ENCODE data around the gene RFTN1.

Gene RFTN1

DNA sequence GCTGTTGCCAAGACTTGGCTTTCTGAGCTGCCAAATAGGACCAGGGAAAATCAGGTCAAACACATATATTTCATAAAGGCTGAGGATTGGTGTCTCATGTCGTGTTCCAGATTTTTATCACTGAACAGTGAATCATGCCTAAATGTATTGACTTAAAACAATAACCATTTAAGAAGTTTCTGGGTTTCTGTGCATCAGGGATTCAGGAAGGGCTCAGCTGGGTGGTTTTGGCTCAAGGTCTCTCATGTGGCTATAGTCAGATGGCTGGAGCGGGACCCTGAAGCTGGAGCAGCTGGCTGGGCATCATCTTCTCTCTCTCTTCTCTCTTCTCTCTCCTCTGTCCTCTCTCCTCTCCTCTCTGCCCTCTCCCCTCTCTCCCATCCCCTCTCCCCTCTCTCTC lies 10.7 kb upstream of the RFTN1 start:
- Histone ChIP-seq H3K36me3 (ENCODE audit: control insufficient read depth, insufficient read depth, low read length) (no peaks in the 10 kb centered on the region), H3K9me3 (ENCODE audit: control insufficient read depth, insufficient read depth, low read length) (no peaks in the 10 kb centered on the region), H3K4me1 (ENCODE audit: control insufficient read depth, insufficient read depth, low read length) (no peaks in the 10 kb centered on the region), H3K9ac (ENCODE audit: low read depth, low read length) (no peak overlapping the region), H3K27me3 (ENCODE audit: control insufficient read depth, insufficient read depth, low read length) (no peaks in the 10 kb centered on the region), H3K4me3 (ENCODE audit: low read depth, low read length) (no peak overlapping the region)

DNA sequence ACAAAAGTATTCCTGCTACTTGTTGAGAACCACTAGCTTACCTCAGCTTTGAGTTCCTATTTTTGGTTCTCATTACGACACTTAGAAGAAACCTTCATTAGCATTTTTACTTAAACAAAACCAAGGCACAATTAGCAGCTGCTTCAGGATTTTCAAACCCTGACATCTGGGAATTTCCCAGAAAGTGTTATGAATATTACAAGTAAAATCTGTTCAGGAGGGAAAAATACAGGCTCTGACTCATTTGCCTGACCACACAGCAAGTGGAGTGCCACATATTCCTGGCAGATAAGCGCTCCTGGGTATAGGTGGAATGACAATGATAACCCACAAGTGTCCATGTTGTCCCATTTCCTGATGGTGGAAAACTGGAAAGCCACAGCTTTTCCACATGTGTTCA lies 10.3 kb upstream of the RFTN1 start:
- Histone ChIP-seq H3K4me1 (ENCODE audit: control insufficient read depth, insufficient read depth, low read length) (no peaks in the 10 kb centered on the region), H3K27me3 (ENCODE audit: control insufficient read depth, insufficient read depth, low read length) (no peaks in the 10 kb centered on the region), H3K9me3 (ENCODE audit: control insufficient read depth, insufficient read depth, low read length) (no peaks in the 10 kb centered on the region), H3K4me3 (ENCODE audit: low read depth, low read length) (no peak overlapping the region), H3K36me3 (ENCODE audit: control insufficient read depth, insufficient read depth, low read length) (no peaks in the 10 kb centered on the region), H3K9ac (ENCODE audit: low read depth, low read length) (no peak overlapping the region)

DNA sequence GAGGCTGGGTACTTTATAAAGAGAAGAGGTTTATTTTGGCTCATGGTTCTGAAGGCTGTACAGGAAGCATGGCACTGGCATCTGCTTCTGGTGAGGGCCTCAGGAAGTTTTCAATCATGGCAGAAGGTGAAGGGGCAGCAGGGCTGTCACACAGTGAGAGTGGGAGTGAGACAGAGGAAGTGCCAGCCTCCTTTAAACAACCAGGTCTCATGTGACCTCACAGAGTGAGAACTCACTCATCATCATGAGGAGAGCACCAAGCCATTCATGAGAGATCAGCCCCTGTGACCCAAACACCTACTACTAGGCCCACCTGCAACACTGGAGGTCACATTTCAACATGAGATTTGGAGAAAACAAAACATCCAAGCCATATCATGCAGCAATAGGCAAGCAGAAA lies 9.3 kb upstream of the RFTN1 start:
- Histone ChIP-seq H3K4me1 (ENCODE audit: control insufficient read depth, insufficient read depth, low read length) (no peaks in the 10 kb centered on the region), H3K4me3 (ENCODE audit: low read depth, low read length) (no peak overlapping the region), H3K9me3 (ENCODE audit: control insufficient read depth, insufficient read depth, low read length) (no peaks in the 10 kb centered on the region), H3K27me3 (ENCODE audit: control insufficient read depth, insufficient read depth, low read length) (peaks cover 2% of the 10 kb centered on the region), H3K36me3 (ENCODE audit: control insufficient read depth, insufficient read depth, low read length) (no peaks in the 10 kb centered on the region), H3K9ac (ENCODE audit: low read depth, low read length) (no peak overlapping the region)

DNA sequence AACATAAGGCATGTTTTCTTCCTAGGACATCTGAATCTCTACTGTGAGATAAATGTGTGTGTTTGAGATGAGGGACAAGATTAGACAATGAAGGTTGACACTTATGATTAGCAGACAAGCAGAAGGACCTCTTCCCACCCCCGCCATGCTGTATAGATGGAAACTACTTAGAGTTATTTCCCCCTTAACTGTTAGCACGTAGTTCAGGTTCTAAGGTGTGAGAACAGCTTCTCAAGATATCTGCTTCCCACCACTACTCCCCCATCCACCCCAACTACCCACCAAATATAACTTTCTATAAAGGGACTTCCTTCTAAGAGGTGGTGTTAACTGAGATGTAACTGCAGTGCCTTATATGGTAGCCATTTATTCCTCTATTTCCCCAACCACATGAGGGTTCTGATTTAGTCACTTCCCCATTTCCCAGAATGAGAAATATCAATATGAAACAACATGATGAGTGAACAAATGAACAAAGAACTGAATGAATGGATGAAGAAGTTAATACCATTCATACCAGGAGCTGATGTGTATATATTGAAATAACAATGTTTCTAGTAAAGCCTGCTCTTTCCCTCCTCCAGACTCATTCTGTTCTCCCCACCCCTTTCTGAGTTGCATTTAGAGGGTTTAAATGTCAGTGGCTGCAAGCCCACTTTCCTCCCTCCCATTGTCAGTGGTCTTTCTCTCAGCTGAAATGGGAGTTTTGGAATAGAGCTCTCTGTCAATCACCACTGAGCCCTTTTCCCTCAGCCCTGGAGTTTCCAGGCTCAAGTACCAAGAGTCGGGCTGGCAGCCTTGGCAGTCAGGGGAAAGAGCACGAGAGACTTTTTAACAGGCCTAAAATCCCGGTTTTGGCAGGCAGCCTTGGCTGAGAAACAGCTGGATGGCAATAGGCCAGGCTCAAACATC lies 7.7 kb upstream of the RFTN1 start:
- H3K36me3 ChIP-seq (ENCODE audit: control insufficient read depth, insufficient read depth, low read length) = no peaks in the 10 kb centered on the region
- no peak overlapping the region for H3K9ac ChIP-seq (ENCODE audit: low read depth, low read length)
- H3K4me3 ChIP-seq (ENCODE audit: low read depth, low read length) = no peak overlapping the region
- H3K4me1 ChIP-seq (ENCODE audit: control insufficient read depth, insufficient read depth, low read length) = peaks cover 4% of the 10 kb centered on the region
- H3K27me3 ChIP-seq (ENCODE audit: control insufficient read depth, insufficient read depth, low read length) = peaks cover 3% of the 10 kb centered on the region
- no peaks in the 10 kb centered on the region for H3K9me3 ChIP-seq (ENCODE audit: control insufficient read depth, insufficient read depth, low read length)

DNA sequence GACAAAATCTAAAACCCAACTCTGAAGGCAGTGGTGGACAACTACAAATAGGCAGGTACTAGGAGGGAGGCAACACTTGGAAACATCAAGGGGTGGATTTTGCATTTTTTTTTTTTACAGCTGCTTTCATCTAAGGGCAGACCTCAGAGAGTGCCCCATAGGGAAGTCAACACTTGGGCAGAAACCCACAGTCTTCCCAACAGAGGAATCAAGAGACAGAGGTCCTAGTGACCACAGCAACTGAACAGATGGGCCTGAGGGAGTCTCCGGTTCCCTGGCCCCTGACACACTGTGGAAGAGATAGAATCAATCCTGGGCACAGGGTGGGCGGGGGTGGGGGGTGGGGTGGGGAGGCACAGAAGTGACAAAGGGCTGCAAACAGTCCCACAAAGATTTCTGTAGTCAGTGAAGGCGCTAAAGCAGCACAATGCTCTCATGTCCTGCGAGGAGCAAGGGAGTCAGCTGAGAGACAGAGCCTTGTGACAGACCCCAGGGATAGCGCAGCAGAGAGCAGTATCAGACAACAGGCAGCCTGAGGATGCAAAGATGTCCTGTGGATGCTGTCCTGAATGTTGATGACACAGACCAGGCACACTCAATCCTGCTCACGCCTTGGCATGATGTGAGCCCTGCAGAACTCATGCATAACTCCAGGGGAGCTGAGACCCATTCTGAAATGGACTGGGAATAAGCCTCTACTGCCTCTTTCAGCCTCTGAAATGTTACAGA lies 6.9 kb upstream of the RFTN1 start:
- H3K36me3 ChIP-seq (ENCODE audit: control insufficient read depth, insufficient read depth, low read length) = no peaks in the 10 kb centered on the region
- peaks cover 4% of the 10 kb centered on the region for H3K4me1 ChIP-seq (ENCODE audit: control insufficient read depth, insufficient read depth, low read length)
- no peaks in the 10 kb centered on the region for H3K9me3 ChIP-seq (ENCODE audit: control insufficient read depth, insufficient read depth, low read length)
- H3K4me3 ChIP-seq (ENCODE audit: low read depth, low read length) = no peak overlapping the region
- H3K9ac ChIP-seq (ENCODE audit: low read depth, low read length) = no peak overlapping the region
- H3K27me3 ChIP-seq (ENCODE audit: control insufficient read depth, insufficient read depth, low read length) = peaks cover 6% of the 10 kb centered on the region

DNA sequence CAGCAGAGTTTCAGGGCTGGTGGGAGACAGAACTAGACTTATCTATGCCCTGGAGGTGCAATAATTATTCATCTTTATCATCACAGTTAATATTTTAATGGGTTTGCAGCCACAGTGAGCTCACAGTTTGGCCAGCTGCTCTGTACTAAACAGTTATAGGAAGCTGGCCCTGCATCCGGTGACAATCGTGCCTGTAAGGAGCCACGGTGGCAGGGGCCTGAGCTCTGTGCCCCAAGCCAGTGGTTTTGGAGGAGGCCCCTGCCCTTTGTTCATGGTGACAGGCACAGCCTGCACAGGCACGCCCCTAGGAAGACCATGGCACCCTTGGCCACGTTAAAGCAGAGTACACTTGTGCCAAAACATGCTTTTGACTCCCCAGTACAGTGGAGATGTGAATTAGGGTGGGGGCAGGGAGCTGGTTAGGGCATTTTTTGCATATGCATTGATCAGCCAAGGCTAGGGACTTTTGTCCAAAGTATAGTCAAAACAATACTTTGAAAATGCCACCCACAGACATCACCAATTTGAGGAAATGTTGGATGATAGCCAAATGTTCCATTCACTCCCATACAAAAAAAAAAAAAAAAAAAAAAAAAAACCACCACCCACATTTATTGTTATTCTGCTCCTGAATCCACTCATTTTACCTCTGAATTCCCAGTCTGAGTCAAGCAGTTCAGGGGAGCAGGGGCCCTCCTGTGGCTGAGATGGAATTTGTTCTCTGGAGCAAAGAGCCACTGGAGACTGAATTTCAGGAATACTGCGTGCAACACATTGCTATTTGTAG lies 3.4 kb upstream of the RFTN1 start:
- Histone ChIP-seq H3K27me3 (ENCODE audit: control insufficient read depth, insufficient read depth, low read length) (peaks cover 38% of the 10 kb centered on the region), H3K9me3 (ENCODE audit: control insufficient read depth, insufficient read depth, low read length) (no peaks in the 10 kb centered on the region), H3K4me1 (ENCODE audit: control insufficient read depth, insufficient read depth, low read length) (peaks cover 6% of the 10 kb centered on the region), H3K9ac (ENCODE audit: low read depth, low read length) (no peak overlapping the region), H3K4me3 (ENCODE audit: low read depth, low read length) (no peak overlapping the region), H3K36me3 (ENCODE audit: control insufficient read depth, insufficient read depth, low read length) (no peaks in the 10 kb centered on the region)

DNA sequence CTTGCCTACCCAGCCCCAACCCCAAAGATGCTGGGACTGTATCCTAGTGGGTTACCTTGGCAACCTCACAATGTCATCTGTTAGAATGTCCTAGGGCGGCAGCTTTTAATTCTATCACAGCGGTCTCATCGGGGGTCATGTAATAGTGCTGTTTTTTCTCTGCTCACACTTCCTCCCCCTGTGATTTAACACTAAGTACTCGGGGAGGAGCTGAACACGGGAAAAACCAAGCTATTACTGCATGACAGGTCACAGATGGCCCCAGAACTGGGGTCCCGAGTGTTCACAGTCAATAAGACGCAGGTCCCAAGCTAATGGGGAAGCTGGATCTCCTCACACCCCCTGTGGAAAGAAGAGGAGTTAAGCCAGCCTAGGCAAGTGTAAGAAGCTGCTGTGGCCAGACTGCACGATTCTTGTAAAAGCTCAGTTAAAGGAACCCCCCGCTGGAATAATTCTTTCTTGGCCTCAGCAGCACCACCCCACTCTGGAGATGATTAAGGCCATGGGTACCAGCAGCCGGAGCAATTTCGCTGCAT lies 2.5 kb upstream of the RFTN1 start:
- H3K4me3 ChIP-seq (ENCODE audit: low read depth, low read length) = no peak overlapping the region
- H3K36me3 ChIP-seq (ENCODE audit: control insufficient read depth, insufficient read depth, low read length) = no peaks in the 10 kb centered on the region
- H3K9ac ChIP-seq (ENCODE audit: low read depth, low read length) = no peak overlapping the region
- peaks cover 47% of the 10 kb centered on the region for H3K27me3 ChIP-seq (ENCODE audit: control insufficient read depth, insufficient read depth, low read length)
- H3K9me3 ChIP-seq (ENCODE audit: control insufficient read depth, insufficient read depth, low read length) = no peaks in the 10 kb centered on the region
- peaks cover 6% of the 10 kb centered on the region for H3K4me1 ChIP-seq (ENCODE audit: control insufficient read depth, insufficient read depth, low read length)

DNA sequence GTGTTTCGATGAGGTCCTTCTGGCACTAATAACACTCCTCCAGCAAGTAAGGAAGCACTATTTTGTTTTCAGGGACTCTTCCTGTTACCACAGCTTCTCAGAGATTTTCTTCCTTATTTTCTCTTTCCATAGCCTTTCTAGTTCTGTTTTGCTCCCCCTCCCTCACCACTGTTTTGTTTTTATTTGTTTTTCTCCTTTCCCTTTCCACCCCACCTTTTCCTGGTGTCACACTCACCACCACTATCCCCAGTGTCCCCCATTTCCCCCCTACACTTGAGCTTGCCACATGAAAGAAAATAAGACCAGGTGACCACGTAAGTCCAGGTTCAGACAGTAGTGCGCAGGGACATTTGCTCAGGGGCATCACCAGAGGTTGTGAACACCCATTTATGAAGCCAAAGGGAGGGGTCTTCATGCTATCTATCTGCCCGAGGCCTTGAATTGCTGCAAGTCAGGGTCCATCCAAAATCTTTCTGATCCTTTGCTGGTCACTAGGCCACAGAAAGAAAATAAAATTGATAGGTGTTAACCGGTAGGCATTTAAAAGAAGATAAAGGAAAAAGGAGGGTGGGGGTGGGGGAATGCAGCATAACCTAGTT lies 1.4 kb upstream of the RFTN1 start:
- no peak overlapping the region for H3K9ac ChIP-seq (ENCODE audit: low read depth, low read length)
- peaks cover 53% of the 10 kb centered on the region for H3K27me3 ChIP-seq (ENCODE audit: control insufficient read depth, insufficient read depth, low read length)
- no peaks in the 10 kb centered on the region for H3K9me3 ChIP-seq (ENCODE audit: control insufficient read depth, insufficient read depth, low read length)
- H3K4me3 ChIP-seq (ENCODE audit: low read depth, low read length) = no peak overlapping the region
- no peaks in the 10 kb centered on the region for H3K36me3 ChIP-seq (ENCODE audit: control insufficient read depth, insufficient read depth, low read length)
- peaks cover 6% of the 10 kb centered on the region for H3K4me1 ChIP-seq (ENCODE audit: control insufficient read depth, insufficient read depth, low read length)

DNA sequence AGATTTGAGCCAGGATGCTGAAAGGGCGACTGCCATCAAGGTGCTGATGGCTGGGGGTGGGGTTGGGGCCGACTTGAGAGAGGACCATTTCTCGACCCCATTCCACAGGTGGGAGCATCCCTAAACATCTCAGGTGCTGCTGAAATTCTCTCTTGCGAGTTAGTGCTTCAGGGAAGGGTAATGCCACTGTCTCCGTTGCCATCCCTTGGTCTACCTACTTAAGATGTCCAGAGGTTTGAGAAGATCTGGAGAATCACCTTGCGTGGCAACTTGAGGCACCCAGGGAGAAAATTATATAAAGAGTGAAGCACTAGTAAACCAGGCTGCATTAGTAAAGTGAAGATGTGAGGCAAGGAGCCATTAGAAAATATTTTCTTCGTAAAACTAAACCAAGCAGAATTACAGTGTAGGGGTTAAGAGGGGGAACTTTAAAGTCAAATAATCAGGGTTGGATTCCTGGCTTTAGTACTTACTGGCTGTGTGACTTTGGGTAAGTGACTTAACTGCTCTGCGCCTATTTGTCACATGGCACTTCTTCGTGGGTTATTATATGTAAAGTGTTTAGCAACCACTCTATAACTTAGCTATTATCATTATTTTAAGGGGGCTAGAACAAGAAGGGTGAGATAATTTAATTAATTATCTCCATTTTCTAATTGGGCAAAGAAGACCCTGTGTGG lies 662 bp upstream of the RFTN1 start:
- Histone ChIP-seq H3K4me3 (ENCODE audit: low read depth, low read length) (peak overlapping the region; percentile 87), H3K27me3 (ENCODE audit: control insufficient read depth, insufficient read depth, low read length) (peaks cover 53% of the 10 kb centered on the region), H3K4me1 (ENCODE audit: control insufficient read depth, insufficient read depth, low read length) (peaks cover 6% of the 10 kb centered on the region), H3K36me3 (ENCODE audit: control insufficient read depth, insufficient read depth, low read length) (no peaks in the 10 kb centered on the region), H3K9me3 (ENCODE audit: control insufficient read depth, insufficient read depth, low read length) (no peaks in the 10 kb centered on the region), H3K9ac (ENCODE audit: low read depth, low read length) (no peak overlapping the region)

DNA sequence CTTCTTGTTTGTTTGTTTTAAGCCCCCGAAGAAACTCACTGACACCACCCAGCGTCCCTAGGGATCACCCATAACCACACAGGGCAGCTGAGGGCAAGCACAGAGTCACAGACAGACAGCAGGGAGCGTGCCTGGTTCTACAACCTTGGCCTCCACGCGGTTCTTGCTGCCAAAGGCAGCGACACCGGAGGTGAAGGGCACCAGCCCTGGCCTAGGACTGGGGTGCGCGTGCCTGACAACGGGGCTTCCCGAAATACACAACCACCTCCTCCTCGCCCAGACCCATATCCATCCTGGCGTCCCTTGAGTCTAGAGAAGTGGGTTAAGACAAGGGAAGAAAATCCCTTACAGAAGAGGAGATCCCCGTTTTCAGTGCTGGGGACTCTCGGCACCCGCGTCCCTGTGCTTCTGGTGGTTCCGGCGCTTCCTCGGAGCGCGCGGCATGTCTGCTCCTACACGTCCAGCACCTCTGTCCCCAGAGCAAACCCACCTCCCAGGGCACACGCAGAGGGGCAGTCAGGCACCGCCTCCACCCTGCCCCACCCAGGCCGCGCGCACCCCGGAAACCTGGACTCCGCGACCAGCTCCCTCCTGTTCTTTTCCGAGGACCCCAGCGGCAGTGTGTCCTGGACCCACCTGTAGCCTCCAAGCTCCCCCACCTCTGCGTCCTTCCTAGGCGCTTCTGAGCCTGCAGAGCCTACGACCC lies 911 bp downstream of the RFTN1 start:
- peaks cover 9% of the 10 kb centered on the region for H3K4me1 ChIP-seq (ENCODE audit: control insufficient read depth, insufficient read depth, low read length)

More for the DNA sequence above, 911 bp downstream of the RFTN1 start:
- no peak overlapping the region for H3K9ac ChIP-seq (ENCODE audit: low read depth, low read length)
- no peaks in the 10 kb centered on the region for H3K9me3 ChIP-seq (ENCODE audit: control insufficient read depth, insufficient read depth, low read length)
- peak overlapping the region; percentile 87 for H3K4me3 ChIP-seq (ENCODE audit: low read depth, low read length)
- H3K27me3 ChIP-seq (ENCODE audit: control insufficient read depth, insufficient read depth, low read length) = peaks cover 50% of the 10 kb centered on the region
- H3K36me3 ChIP-seq (ENCODE audit: control insufficient read depth, insufficient read depth, low read length) = no peaks in the 10 kb centered on the region

Data from iPS-15b (cell line).